ENCODE measurements around the gene ZNF25.
"Not testable (repeated sequence)": the region's sequence is repeated elsewhere in the genome, so short reads cannot be mapped to it uniquely, and the experiment has no call there.

Gene ZNF25

DNA sequence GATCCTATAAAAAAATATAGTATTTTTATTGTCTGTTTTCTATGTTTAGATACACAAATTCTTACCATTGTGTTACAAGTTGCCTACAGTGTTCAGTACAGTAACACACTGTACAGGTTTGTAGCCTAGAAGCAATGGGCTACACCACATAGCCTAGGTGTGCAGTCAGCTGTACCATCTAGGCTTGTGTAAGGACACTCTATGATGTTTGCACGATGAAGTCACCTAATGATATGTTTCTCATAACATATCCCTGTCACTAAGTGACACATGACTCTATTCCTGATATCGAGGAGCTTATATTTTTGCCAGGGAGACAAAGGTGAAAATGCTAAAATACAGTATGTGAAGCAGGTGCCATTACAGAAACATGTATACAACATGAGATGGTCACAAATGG lies 18.6 kb downstream of the ZNF25 start:
- TF ChIP-seq Cebpa-rat (IDR thresholded peaks at IDR 0.05) = no peak
- peaks cover 5 to 26% (median 9%) of the 10 kb centered on the region in 11 experiments for H3K9me3 ChIP-seq (replicated peaks in 1 of 11)
- H3K4me1 ChIP-seq = peaks cover 0 to 7% (median 0%) of the 10 kb centered on the region in 10 experiments; a peak in 1 of 20 replicates

DNA sequence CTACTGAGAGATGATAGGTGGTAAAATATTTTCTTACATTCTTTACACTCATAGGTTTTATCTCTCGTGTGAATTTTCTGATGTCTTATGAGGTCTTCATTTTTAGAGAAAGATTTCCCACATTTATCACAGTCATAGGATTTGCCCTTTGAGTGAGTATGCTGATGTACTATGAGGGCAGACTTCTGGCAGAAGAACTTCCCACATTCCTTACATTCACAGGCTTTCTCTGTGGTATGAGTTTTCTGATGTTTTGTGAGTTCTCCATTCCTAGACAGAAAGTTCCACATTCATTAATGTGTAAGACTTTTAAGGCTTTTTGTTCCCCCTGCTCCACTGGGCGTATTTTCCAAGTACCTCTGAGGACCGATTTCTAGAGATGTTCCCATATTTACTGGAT lies 23.5 kb downstream of the ZNF25 start:
- H4K20me1 ChIP-seq = no peaks in the 10 kb centered on the region
- no peaks in the 10 kb centered on the region for H3K27me3 ChIP-seq
- H3K4me2 ChIP-seq = no peak overlapping the region
- no peak for TF ChIP-seq Cebpa-rat (IDR thresholded peaks at IDR 0.05)
- no peak overlapping the region for H3K4me3 ChIP-seq
- H3K9me3 ChIP-seq (replicated peaks in 1 of 11) = peaks cover 14 to 33% (median 22%) of the 10 kb centered on the region in 11 experiments
- no peak overlapping the region for H3K27ac ChIP-seq
- H3K9ac ChIP-seq = no peak overlapping the region
- peaks cover 19 to 100% (median 54%) of the 10 kb centered on the region in 11 experiments for H3K36me3 ChIP-seq
- peaks cover 0 to 7% (median 0%) of the 10 kb centered on the region in 10 experiments; a peak in 2 of 20 replicates for H3K4me1 ChIP-seq

More for the DNA sequence above, 18.6 kb downstream of the ZNF25 start:
- Histone ChIP-seq H3K27ac (no peak overlapping the region), H4K20me1 (no peaks in the 10 kb centered on the region), H3K4me2 (no peak overlapping the region), H3K36me3 (peaks cover 9 to 81% (median 37%) of the 10 kb centered on the region in 11 experiments), H3K9ac (no peak overlapping the region), H3K27me3 (no peaks in the 10 kb centered on the region), H3K4me3 (no peak overlapping the region)

DNA sequence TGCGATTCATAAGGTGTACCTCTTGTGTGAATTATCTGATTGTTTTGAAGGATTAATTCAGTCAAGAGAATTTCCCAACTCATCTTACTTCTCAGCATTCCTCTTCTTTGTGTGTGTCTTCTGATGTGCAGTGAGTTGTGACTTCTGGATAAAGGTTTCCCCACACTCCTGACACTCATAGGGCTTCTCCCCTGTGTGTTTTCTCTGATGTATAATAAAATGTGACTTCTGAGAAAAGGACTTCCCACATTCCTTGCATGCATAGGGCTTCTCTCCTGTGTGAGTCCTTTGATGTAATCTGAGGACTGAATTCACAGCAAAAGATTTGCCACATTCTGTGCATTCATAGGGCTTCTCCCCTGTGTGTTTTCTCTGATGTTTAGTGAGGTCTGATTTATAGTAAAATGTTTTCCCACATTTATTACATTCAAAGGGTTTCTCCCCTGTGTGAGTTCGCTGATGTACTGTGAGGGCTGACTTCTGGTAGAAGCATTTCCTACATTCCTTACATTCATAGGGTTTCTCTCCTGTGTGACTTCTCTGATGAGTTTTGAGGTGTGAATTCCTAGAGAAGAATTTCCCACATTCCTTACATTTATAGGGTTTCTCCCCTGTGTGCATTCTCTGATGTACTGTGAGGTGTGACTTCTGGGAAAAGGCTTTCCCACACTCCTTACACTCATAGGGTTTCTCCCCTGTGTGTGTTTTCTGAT lies 24.2 kb downstream of the ZNF25 start:
- Histone ChIP-seq H3K4me3 (no peak overlapping the region), H3K27ac (no peak overlapping the region), H3K9me3 (replicated peaks in 1 of 11) (peaks cover 14 to 35% (median 22%) of the 10 kb centered on the region in 11 experiments), H3K4me2 (no peak overlapping the region), H3K9ac (no peak overlapping the region), H3K4me1 (peaks cover 0 to 7% (median 0%) of the 10 kb centered on the region in 10 experiments; a peak in 2 of 20 replicates), H3K36me3 (peaks cover 19 to 94% (median 53%) of the 10 kb centered on the region in 11 experiments), H3K27me3 (no peaks in the 10 kb centered on the region), H4K20me1 (no peaks in the 10 kb centered on the region)
- no peak for TF ChIP-seq Cebpa-rat (IDR thresholded peaks at IDR 0.05)

DNA sequence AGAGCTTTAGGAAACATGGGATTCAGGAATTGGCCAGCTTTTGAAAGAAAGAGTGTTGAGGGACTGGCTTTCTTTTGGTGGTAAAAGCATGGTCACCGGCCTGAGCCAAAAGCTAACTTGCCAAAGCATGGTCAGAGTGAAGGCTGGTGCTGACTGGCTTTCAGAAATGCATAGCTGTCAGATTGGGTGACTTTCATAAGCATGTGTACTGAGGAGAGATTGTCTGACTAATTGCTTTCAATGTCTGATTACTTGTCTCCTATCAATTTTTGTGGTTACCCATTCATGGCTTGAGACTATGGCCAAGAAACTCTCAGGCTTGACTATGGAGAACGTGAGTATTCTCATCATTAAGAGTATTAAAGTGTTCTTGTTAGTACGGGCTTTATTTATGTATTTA lies 28.2 kb downstream of the ZNF25 start:
- TF ChIP-seq Cebpa-rat (IDR thresholded peaks at IDR 0.05) = no peak
- no peaks in the 10 kb centered on the region for H4K20me1 ChIP-seq
- H3K9ac ChIP-seq = no peak overlapping the region
- no peak overlapping the region for H3K4me3 ChIP-seq
- peaks cover 9 to 22% (median 15%) of the 10 kb centered on the region in 11 experiments for H3K9me3 ChIP-seq (replicated peaks in 1 of 11)
- H3K4me1 ChIP-seq = peaks cover 0 to 4% (median 0%) of the 10 kb centered on the region in 10 experiments; a peak in 1 of 20 replicates
- no peak overlapping the region for H3K27ac ChIP-seq
- H3K36me3 ChIP-seq = peaks cover 14 to 68% (median 19%) of the 10 kb centered on the region in 11 experiments
- no peaks in the 10 kb centered on the region for H3K27me3 ChIP-seq
- no peak overlapping the region for H3K4me2 ChIP-seq

DNA sequence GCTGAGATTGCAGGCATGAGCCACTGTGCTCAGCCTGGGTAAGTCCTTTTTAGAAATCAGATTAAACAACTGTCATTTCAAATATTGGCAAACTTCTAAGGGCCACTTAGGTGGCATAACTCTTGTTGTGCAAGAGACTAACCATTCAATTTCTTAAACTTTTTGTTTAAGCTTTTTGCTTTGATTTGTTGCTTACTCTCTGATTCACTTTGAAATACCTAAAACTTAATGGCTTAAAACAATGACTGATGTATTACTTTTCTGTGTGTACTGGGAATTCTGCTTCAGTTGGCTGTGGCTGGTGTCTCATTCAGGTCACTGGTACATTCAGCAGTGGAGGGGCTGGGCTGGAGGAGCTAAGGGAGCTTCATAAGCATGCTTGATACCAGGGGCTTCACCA lies 28.9 kb downstream of the ZNF25 start:
- Histone ChIP-seq H3K9me3 (replicated peaks in 1 of 11) (peaks cover 3 to 15% (median 8%) of the 10 kb centered on the region in 11 experiments; a peak in 20 of 22 replicates), H3K27ac (no peak overlapping the region), H3K4me3 (no peak overlapping the region), H3K36me3 (peaks cover 7 to 61% (median 12%) of the 10 kb centered on the region in 11 experiments), H3K4me2 (no peak overlapping the region), H3K4me1 (peaks cover 0 to 4% (median 0%) of the 10 kb centered on the region in 10 experiments; a peak in 1 of 20 replicates), H3K9ac (no peak overlapping the region), H3K27me3 (no peaks in the 10 kb centered on the region), H4K20me1 (no peaks in the 10 kb centered on the region)
- no peak for TF ChIP-seq Cebpa-rat (IDR thresholded peaks at IDR 0.05)

DNA sequence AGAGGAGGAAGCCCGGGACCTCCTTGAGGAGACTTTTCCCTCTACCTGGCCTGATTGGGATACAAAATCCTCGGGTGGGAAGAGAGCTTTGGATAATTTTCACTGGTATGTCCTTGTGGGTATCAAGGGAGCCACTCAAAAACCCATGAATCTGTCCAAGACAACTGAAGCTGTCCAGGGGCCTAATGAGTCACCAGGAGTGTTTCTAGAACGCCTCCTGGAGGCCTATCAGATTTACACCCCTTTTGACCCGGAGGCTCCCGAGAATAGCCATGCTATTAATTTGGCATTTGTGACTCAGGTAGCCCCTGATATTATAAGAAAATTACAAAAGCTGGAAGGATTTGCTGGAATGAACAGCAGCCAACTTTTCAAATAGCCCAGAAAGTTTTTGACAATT lies 38.6 kb downstream of the ZNF25 start:
- Histone ChIP-seq H3K4me2 (no peak overlapping the region), H4K20me1 (no peaks in the 10 kb centered on the region), H3K4me1 (no peaks in the 10 kb centered on the region), H3K36me3 (no peaks in the 10 kb centered on the region), H3K27ac (no peak overlapping the region), H3K4me3 (no peak overlapping the region), H3K9ac (no peak overlapping the region), H3K27me3 (no peaks in the 10 kb centered on the region), H3K9me3 (replicated peaks in 1 of 11) (no peaks in the 10 kb centered on the region)
- TF ChIP-seq Cebpa-rat (IDR thresholded peaks at IDR 0.05) = no peak

DNA sequence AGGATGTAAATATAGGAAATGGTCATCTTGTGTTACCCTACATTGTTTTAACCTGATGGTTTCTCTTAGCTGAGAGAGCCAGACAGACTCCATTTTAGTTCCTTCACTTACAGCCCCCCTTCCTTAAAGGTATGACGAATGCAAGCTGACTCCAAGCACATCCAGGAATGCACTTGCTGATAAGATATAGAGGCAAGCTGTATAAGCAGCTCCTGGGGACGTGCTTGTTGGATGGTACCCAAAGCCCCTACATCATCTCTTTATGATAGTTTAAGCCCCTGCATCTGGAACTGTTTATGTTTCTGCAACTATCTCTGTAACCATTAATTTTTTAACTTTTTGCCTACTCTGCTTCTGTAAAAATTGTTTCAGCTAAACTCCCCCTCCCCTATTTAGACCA lies 41.7 kb downstream of the ZNF25 start:
- no peaks in the 10 kb centered on the region for H4K20me1 ChIP-seq
- H3K9me3 ChIP-seq (replicated peaks in 1 of 11) = no peaks in the 10 kb centered on the region
- no peak overlapping the region for H3K27ac ChIP-seq
- H3K9ac ChIP-seq = no peak overlapping the region
- no peaks in the 10 kb centered on the region for H3K27me3 ChIP-seq
- H3K4me1 ChIP-seq = no peaks in the 10 kb centered on the region
- H3K4me3 ChIP-seq = no peak overlapping the region
- no peak overlapping the region for H3K4me2 ChIP-seq
- no peaks in the 10 kb centered on the region for H3K36me3 ChIP-seq
- no peak for TF ChIP-seq Cebpa-rat (IDR thresholded peaks at IDR 0.05)

DNA sequence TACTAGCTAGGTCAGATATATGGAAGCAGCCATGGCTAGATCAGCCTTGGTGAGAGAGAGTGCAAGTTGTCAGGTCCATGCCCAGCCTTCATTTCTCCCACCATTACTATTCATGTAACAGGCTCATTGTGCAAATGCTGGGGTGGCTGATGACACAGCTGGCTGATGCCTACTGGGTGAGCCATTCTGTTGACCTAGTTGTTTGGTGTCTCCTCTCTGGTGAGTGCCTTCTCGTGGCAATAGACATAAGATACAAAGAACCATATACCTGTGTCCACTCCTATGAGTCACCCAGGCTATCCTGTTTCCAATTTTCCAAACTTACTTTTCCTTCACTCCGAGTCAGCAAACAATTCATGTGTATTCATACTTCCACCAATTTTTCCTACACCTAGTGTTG lies 46.0 kb downstream of the ZNF25 start:
- Histone ChIP-seq H3K27ac (no peak overlapping the region), H3K36me3 (no peaks in the 10 kb centered on the region)
- TF ChIP-seq Cebpa-rat (IDR thresholded peaks at IDR 0.05) = no peak

DNA sequence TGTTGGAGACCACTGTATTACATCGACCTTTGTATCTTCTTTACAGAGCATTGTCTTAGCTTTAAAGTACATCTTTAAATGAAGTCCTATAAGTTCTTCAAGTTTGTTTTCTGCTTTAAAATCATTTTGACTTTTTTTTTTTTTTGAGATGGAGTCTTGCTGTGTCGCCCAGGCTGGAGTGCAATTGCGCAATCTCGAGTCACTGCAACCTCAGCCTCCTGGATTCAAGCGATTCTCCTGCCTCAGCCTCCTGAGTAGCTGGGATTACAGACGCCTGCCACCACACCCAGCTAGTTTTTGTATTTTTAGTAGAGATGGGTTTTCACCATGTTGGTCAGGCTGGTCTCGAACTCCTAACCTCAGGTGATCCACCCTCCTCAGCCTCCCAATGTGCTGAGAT lies 68.3 kb downstream of the ZNF25 start:
- not testable (repeated sequence) for H3K9ac ChIP-seq; H3K4me2 ChIP-seq; H3K27ac ChIP-seq; H3K36me3 ChIP-seq; H3K27me3 ChIP-seq; H4K20me1 ChIP-seq; H3K9me3 ChIP-seq (replicated peaks in 1 of 11); H3K4me1 ChIP-seq; H3K4me3 ChIP-seq
- TF ChIP-seq Cebpa-rat (IDR thresholded peaks at IDR 0.05) = peak in 9 of 11 experiments; percentile 54 to 89 (median 63); a peak in 13 of 22 replicates

More for the DNA sequence above, 46.0 kb downstream of the ZNF25 start:
- Histone ChIP-seq H4K20me1 (no peaks in the 10 kb centered on the region), H3K4me1 (no peaks in the 10 kb centered on the region), H3K27me3 (no peaks in the 10 kb centered on the region), H3K9ac (no peak overlapping the region), H3K9me3 (replicated peaks in 1 of 11) (no peaks in the 10 kb centered on the region), H3K4me3 (no peak overlapping the region), H3K4me2 (no peak overlapping the region)

DNA sequence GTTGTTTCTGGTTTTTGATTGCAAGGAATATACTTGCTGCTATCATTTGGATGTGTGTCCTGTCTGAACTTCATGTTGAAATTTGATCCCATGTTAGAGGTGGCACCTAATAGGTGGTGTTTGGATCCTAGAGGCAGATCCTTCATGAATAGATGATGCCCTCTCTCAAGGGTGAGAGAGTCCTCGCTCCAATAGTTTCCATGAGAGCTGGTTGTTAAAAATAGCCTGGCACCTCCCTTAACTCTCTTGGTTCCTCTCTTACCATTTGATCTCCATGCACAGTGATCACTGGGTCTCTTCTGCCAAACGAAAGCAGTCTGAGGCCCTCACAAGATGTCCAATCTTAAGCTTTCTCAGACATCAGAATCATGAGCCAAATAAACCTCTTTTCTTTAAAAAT lies 70.1 kb downstream of the ZNF25 start:
- no peak for TF ChIP-seq Cebpa-rat (IDR thresholded peaks at IDR 0.05)
- no peaks in the 10 kb centered on the region for H3K27me3 ChIP-seq
- H3K36me3 ChIP-seq = no peaks in the 10 kb centered on the region
- H3K4me2 ChIP-seq = no peak overlapping the region
- no peaks in the 10 kb centered on the region for H3K9me3 ChIP-seq (replicated peaks in 1 of 11)
- H3K4me3 ChIP-seq = no peak overlapping the region
- H3K4me1 ChIP-seq = no peaks in the 10 kb centered on the region
- no peaks in the 10 kb centered on the region for H4K20me1 ChIP-seq
- no peak overlapping the region for H3K9ac ChIP-seq
- H3K27ac ChIP-seq = no peak overlapping the region

Data from BLaER1 treated with 17β-estradiol and CSF1 and Interleukin-3, amounts not matched to agents 10 nM and 100 nM (cell line).